Naive B cell (primary cell): Measurements from ENCODE around the gene MACROD1. TPM values are rescaled to one million over a fixed set of nuclear protein-coding genes. Genes with fewer than 3 reads are reported as not detected.

Source experiments
- ATAC-seq, 2 donors: fragments of 150-1000 bp; cut with Tn5 transposase; 2 replicates each; pipeline ENCODE4 v1.10.0; 2021; ENCODE audit warnings: low read depth in 2 of 2, mild to moderate bottlenecking in 2 of 2, moderate library complexity in 2 of 2
- DNase-seq: peaks from one replicate; pipeline ENCODE4 v3.0.0; 2022
- H3K27ac Mint-ChIP-seq, 6 donors: one replicate each; pipeline ENCODE4 v1.8.0; 2020 to 2022; ENCODE audit warnings: mild to moderate bottlenecking in 6 of 6, mixed read lengths in 6 of 6, moderate library complexity in 5 of 6, inconsistent platforms in 2 of 6
- H3K27me3 Mint-ChIP-seq, 3 donors: one replicate each; pipeline ENCODE4 v1.8.0; 2021 to 2022; ENCODE audit warnings: mixed read lengths in 3 of 3, mild to moderate bottlenecking in 1 of 3
- H3K36me3 Mint-ChIP-seq, 2 donors: one replicate each; pipeline ENCODE4 v1.8.0; 2020 to 2022; ENCODE audit warnings: mixed read lengths in 2 of 2, inconsistent platforms in 1 of 2, mild to moderate bottlenecking in 1 of 2
- H3K4me1 Mint-ChIP-seq, 3 donors: one replicate each; pipeline ENCODE4 v1.8.0; 2020 to 2022; ENCODE audit warnings: mixed read lengths in 3 of 3, inconsistent platforms in 1 of 3, mild to moderate bottlenecking in 1 of 3, moderate library complexity in 1 of 3
- H3K4me3 Mint-ChIP-seq, 8 donors: one replicate each; pipeline ENCODE4 v1.8.0; 2020 to 2022; ENCODE audit warnings: mild to moderate bottlenecking in 8 of 8, mixed read lengths in 8 of 8, moderate library complexity in 8 of 8, inconsistent platforms in 2 of 8
- H3K9me3 Mint-ChIP-seq, 7 donors: one replicate each; pipeline ENCODE4 v1.8.0; 2020 to 2022; ENCODE audit warnings: mixed read lengths in 7 of 7, mild to moderate bottlenecking in 5 of 7, inconsistent platforms in 2 of 7, moderate library complexity in 1 of 7
- polyA plus RNA-seq, 6 donors: library from polyadenylated mRNA; unstranded; fragments of 300-500 nt; fragmentation: Illumina TruSeq; gene quantifications; one replicate each; pipeline ENCODE4 v1.2.3, GENCODE V29; 2021; ENCODE audit warnings: low read depth in 6 of 6

MACROD1 gene
- polyA plus RNA-seq, 6 donors from 2014 or later, result 1.5 to 7.0 (median 3.2) TPM

GRCh38 chr11:64153812-64154211, 12.1 kb downstream of the MACROD1 start:
- no peaks in the 10 kb centered on the region for H3K9me3 Mint-ChIP-seq
- H3K27ac Mint-ChIP-seq, result peak overlapping the region in 1 of 6 donors; percentile 15
- H3K4me3 Mint-ChIP-seq, result no peak overlapping the region
- H3K4me1 Mint-ChIP-seq, result peaks cover 5 to 9% (median 8%) of the 10 kb centered on the region in 3 donors
- no peaks in the 10 kb centered on the region for H3K36me3 Mint-ChIP-seq
- DNase-seq (no peak), ATAC-seq (no peak)
- H3K27me3 Mint-ChIP-seq, result peaks cover 0 to 13% (median 9%) of the 10 kb centered on the region in 3 donors

GRCh38 chr11:64152841-64153691, 12.8 kb downstream of the MACROD1 start:
- Mint-ChIP-seq H3K4me3 (no peak overlapping the region), H3K9me3 (no peaks in the 10 kb centered on the region), H3K36me3 (no peaks in the 10 kb centered on the region), H3K27ac (no peak overlapping the region), H3K27me3 (peaks cover 3 to 13% (median 9%) of the 10 kb centered on the region in 3 donors), H3K4me1 (peaks cover 7 to 14% (median 12%) of the 10 kb centered on the region in 3 donors)
- ATAC-seq (peak; percentile 89), DNase-seq (peak; percentile 64)

DNA sequence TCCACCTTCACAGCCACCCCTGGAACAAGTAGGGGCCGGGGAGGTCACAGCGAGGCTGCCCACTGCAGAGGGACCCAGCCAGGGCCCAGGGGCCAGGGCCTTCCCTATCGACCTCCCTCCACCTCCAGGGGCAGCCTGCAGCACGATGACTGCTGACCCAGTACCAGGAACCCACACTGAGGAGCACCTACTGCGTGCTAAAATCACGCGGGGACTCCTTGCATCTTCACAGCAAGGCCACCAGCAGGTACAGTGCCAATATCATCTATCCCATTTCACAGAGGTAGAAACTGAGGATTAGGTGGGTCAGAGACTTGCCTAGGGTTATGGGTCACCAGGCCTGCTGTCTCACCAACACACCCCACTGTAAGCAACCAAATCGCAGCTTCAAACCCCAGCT, 14.6 kb downstream of the MACROD1 start:
- H3K36me3 Mint-ChIP-seq, result no peaks in the 10 kb centered on the region
- no peak overlapping the region for H3K4me3 Mint-ChIP-seq
- no peak overlapping the region for H3K27ac Mint-ChIP-seq
- ATAC-seq (no peak), DNase-seq (no peak)
- peaks cover 3 to 13% (median 9%) of the 10 kb centered on the region in 3 donors for H3K27me3 Mint-ChIP-seq
- H3K9me3 Mint-ChIP-seq, result no peaks in the 10 kb centered on the region
- H3K4me1 Mint-ChIP-seq, result peaks cover 11 to 20% (median 16%) of the 10 kb centered on the region in 3 donors

DNA sequence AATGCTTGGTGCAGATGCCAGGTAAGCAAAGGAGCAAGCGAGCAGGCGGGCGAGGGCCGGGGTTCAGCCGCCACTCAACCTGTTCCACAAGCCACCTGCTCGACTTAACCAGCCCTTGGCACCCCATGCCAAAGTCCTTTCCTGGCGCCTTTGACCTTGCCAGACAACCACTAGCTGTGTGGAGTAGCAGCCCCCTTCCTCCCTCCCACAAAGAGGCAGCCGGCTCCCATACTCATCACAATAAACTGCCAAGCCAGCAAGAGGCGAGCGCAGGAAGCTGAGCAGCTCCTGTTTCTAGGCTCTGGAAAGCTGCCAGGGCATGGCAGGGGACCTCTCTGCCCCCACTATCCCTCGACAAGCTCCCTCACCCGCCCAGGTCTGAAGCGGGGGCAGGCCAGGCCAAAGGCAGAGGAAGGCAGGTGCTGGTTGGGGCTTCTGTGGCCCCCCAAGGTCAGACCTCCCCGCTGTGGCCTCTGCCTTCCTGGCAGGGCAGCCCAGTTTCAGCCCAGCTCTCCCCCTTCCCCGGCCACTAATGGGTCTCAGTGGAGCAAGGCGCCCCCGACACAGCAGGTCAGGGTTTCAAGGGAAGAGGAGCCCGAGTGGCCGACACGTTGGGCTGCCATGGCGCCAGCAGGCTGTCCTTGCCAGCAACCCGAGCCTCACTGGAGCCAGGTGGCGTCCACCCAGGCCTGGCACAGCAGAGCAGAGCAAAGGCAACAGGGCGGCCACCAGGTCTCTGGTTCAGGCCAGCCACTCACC, 15.3 kb downstream of the MACROD1 start:
- H3K9me3 Mint-ChIP-seq, result no peaks in the 10 kb centered on the region
- ATAC-seq (no peak), DNase-seq (no peak)

DNA sequence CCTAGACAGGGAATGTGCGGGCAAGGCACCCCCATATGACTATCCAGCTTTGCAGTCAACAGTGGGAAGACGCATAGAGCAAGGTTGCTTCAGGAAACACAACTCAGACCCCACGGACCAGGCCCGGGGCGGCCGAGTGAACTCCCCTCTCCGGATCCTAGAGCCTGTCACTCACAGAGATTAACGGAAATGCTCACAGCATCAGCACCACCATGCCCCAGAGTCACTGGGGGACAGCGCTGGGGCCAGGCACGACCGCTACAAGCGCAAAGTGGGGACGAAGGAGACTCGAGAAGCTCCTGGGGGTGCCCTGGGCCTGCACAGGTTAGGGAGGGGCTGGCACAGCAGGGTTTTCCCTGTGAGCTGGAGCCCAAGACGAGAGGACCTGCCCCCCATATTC, 15.9 kb downstream of the MACROD1 start:
- Mint-ChIP-seq H3K36me3 (no peaks in the 10 kb centered on the region), H3K4me1 (peaks cover 16 to 26% (median 16%) of the 10 kb centered on the region in 3 donors), H3K4me3 (no peak overlapping the region), H3K27ac (peak overlapping the region in 1 of 6 donors; percentile 15), H3K27me3 (peaks cover 3 to 13% (median 9%) of the 10 kb centered on the region in 3 donors), H3K9me3 (no peaks in the 10 kb centered on the region)
- DNase-seq (no peak), ATAC-seq (no peak)

More for the DNA sequence above, 15.3 kb downstream of the MACROD1 start:
- Mint-ChIP-seq H3K4me3 (no peak overlapping the region), H3K4me1 (peaks cover 16 to 26% (median 16%) of the 10 kb centered on the region in 3 donors), H3K27ac (no peak overlapping the region), H3K27me3 (peaks cover 3 to 13% (median 9%) of the 10 kb centered on the region in 3 donors), H3K36me3 (no peaks in the 10 kb centered on the region)

DNA sequence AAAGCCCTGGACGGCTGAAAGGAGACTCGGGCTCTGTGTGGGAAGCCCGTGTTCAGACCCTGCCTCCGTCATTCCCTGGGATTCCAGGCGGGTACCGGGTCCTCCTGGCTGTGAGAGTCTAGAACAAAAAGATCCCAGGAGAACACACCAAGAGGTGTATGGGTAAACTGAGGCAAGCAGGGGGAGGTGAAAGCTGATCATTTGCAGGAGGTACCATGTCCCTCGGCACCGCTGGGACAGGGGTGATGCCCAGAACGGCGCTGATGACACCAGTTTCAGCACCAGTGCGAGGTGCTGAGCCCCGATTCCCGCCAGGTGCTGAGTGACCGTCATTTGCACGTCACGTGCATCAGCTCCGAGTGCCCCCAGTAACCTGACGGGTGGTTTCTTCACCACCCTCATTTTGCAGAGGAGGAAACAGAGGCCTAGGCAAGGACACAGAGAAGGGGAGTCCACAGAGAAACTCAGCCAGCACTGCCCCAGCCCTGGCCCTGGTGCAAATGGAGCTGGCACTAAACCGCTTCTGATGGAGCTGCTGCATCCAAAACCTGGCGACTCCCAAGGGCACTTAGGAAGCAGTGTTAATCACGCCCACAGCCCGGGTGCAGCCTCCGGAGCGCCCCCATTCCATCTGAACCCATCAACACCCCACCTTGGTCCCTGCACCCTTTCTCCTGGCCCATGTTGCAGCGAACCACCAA, 16.8 kb downstream of the MACROD1 start:
- Mint-ChIP-seq H3K27me3 (peaks cover 3 to 7% (median 5%) of the 10 kb centered on the region in 3 donors), H3K4me3 (no peak overlapping the region), H3K4me1 (peaks cover 16 to 29% (median 16%) of the 10 kb centered on the region in 3 donors), H3K27ac (peak overlapping the region in 2 of 6 donors; percentile 26 to 36), H3K36me3 (no peaks in the 10 kb centered on the region), H3K9me3 (no peaks in the 10 kb centered on the region)
- no peak for DNase-seq
- no peak for ATAC-seq

DNA sequence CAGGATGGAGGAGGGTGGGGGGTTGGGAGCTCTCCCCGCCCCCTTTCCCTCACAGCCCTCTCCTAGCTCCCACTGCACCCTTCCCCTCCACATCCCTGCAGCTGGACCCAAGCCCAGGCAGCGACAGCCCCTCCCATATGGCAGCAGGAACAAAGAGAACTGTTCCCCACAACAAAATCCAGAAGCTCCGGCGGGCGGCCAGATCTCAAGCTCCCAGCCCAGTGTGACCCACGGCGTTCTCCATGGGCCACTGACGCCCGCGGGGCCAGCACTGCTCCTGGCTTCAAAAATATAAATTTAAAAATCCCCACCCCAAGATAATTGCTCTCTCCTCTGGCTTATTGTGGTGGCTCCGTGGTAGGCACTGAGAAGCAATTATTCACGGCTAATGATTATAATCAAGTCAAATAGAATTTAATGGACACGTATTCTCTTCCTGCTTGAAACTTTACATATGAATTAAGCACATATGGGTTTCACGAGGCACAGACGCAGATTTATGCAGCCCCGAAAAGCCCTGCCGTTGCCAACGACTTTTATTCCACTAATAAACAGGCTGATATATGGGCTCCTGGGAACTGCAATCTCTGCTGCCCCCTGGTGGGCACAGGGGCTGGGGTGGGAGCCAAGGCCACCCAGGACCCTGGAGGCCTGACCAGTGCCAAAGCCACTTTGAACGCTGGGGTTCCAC, 17.5 kb downstream of the MACROD1 start:
- Mint-ChIP-seq H3K4me3 (no peak overlapping the region), H3K9me3 (no peaks in the 10 kb centered on the region), H3K36me3 (no peaks in the 10 kb centered on the region), H3K27ac (peak overlapping the region in 2 of 6 donors; percentile 26 to 36), H3K4me1 (peaks cover 20 to 36% (median 22%) of the 10 kb centered on the region in 3 donors), H3K27me3 (peaks cover 0 to 3% (median 0%) of the 10 kb centered on the region in 3 donors)
- peak; percentile 66 to 68 for ATAC-seq
- peak; percentile 69 for DNase-seq

DNA sequence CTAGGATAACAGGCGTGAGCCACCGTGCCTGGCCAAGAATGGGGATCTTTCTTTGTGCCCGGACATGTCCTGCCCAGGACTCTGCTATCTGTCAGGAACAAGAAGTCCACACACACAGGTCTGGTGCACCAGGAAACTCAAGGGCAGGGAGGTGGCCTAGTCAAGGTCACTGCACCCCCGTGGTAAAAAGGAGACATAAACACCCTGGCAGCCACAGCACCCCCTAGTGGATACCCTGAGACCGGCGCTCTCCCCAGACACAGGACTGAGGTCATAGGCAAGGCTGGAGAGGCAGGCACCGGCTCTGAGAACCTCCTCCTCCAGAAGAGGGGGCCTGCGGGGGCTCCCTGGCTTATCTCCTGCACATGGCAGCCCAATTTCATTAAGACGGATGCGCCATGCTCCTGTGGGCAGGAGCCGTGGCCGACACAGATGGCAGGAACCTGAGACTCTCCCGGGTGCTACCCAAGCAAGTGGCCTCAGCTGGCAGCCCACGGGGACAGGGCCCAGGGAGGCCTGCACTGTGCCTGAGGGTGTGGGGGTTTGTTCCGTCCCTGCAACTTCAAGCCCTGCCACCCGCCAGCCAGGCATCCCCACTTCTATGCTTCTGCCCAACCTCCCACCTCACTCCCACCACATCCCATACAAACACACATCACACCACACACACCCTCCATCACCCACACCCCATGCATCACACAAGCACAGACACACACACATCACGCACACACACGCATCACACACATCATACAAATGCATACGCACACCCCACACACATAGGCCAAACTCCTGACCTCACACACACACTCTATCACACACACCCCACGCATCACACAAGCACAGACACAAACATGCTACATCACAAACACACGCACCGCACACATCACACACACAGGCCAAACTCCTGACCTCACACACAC, 19.6 kb downstream of the MACROD1 start:
- DNase-seq, result peak; percentile 54
- Mint-ChIP-seq H3K36me3 (no peaks in the 10 kb centered on the region), H3K27ac (peak overlapping the region in 3 of 6 donors; percentile 49 to 78 (median 56)), H3K4me3 (peak overlapping the region in 1 of 8 donors; percentile 53), H3K27me3 (peaks cover 0 to 3% (median 0%) of the 10 kb centered on the region in 3 donors), H3K9me3 (no peaks in the 10 kb centered on the region), H3K4me1 (peaks cover 17 to 32% (median 28%) of the 10 kb centered on the region in 3 donors)
- ATAC-seq, result peak; percentile 69 to 75

DNA sequence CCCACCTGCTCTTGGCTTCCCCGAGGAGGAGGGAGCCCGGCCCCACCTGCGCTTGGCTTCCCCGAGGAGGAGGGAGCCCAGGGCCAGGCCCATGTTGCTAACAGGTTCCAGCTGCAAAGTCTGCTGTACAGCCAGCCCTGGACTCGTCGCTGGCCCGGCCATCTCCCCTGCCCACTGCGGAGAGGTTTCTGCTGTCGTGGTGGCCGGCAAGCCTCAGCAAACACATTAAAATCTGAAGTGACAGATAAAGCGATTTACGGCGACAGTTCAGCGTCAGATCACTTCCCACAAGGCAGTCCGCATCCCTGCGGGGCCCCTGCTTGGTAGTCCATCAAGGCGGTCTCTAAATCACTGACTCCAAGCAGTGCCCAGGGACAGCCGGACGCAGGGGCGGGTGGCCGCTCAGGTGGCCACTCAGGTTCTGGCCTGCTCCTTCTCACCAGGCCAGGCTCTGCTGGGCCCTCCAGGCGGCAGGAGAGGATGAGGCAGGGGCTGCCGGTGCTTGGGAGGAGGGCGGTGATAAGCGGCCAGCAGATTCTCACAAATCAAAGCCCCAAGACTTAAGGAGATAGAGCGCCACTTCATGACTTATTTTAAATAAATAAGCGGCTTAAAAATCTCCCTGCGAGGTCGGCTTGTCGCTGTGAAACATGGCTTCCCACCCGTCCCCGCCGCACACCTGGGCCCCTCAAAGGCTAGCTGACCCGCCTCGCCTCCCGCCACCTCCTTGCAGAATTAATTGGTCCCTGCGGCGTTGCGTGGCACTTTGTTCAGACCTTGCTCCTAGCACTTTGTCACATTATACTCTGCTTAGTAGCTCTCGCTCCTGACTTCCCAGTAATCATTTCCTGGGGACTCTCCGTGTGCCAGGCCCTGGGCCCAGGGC, 21.1 kb downstream of the MACROD1 start:
- no peak for ATAC-seq
- H3K4me1 Mint-ChIP-seq, result peaks cover 17 to 32% (median 28%) of the 10 kb centered on the region in 3 donors
- peak overlapping the region in 1 of 6 donors; percentile 27 for H3K27ac Mint-ChIP-seq
- H3K9me3 Mint-ChIP-seq, result no peaks in the 10 kb centered on the region
- H3K36me3 Mint-ChIP-seq, result no peaks in the 10 kb centered on the region
- no peak overlapping the region for H3K4me3 Mint-ChIP-seq
- no peak for DNase-seq
- peaks cover 0 to 3% (median 0%) of the 10 kb centered on the region in 3 donors for H3K27me3 Mint-ChIP-seq

GRCh38 chr11:64141081-64141783, 24.7 kb downstream of the MACROD1 start:
- Mint-ChIP-seq H3K4me3 (no peak overlapping the region), H3K36me3 (no peaks in the 10 kb centered on the region), H3K4me1 (peaks cover 11 to 21% (median 18%) of the 10 kb centered on the region in 3 donors), H3K27me3 (no peaks in the 10 kb centered on the region), H3K27ac (peak overlapping the region in 1 of 6 donors; percentile 56), H3K9me3 (no peaks in the 10 kb centered on the region)
- ATAC-seq, result no peak
- DNase-seq, result no peak

DNA sequence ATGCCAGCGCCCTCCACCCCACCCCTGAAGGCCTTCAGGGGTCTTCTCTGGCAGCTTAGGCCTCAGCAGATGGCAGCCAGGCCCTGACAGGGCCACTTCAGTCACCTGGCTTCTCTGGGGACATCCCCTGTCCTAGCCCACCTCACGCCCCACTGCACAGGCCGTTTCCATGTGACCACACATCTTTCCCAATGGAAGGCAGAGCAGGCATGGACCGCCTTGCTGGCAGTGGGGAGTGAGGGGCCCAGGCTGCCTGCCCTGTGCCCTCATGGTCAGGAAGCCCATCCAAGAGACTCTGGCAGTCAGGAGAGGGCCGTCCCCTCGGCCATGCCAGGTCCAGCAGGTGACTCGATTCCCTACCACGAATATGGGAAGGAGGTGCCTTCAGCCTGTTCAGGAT, 25.8 kb downstream of the MACROD1 start:
- ATAC-seq, result no peak
- Mint-ChIP-seq H3K4me3 (no peak overlapping the region), H3K4me1 (peaks cover 13 to 16% (median 14%) of the 10 kb centered on the region in 3 donors), H3K27me3 (no peaks in the 10 kb centered on the region), H3K9me3 (no peaks in the 10 kb centered on the region), H3K27ac (no peak overlapping the region), H3K36me3 (no peaks in the 10 kb centered on the region)
- no peak for DNase-seq
